Ovary (tissue), 9 donors: ENCODE results near the gene SORL1. TPM values are rescaled to one million over a fixed set of nuclear protein-coding genes. Genes with fewer than 3 reads are reported as not detected.

ENCODE experiments used
- DNase-seq, 5 donors: peaks; one replicate each; pipeline ENCODE4 v3.0.0-alpha.2; 2019 to 2020
- H3K27ac ChIP-seq, 2 donors: fragments of 200-600 bp; one replicate each; pipeline versions ENCODE4 v1.5.1 to v1.8.0; 2019 to 2022
- H3K27me3 ChIP-seq: fragments of 200-600 bp; one replicate; pipeline ENCODE4 v1.8.0; 2022
- H3K36me3 ChIP-seq: fragments of 200-600 bp; sonication (generic); one replicate; pipeline ENCODE4 v1.5.1; 2019
- H3K4me1 ChIP-seq: one replicate; pipeline ENCODE4 v1.8.1; 2013; ENCODE audit warnings: mild to moderate bottlenecking, moderate library complexity; ENCODE audit not compliant: insufficient read depth
- H3K4me3 ChIP-seq: fragments of 200-600 bp; sonication (generic); one replicate; pipeline ENCODE4 v1.5.1; 2017
- H3K9me3 ChIP-seq, 2 donors: fragments of 200-600 bp in 1 of 2; sonication (generic) in 1 of 2; one replicate each; pipeline versions ENCODE4 v1.5.1 to v1.8.1; 2013 to 2019; ENCODE audit warnings: mild to moderate bottlenecking in 1 of 2, moderate library complexity in 1 of 2
- EP300 ChIP-seq: sonication (generic); formaldehyde crosslinking; IDR thresholded peaks from one replicate; pipeline ENCODE4 v1.6.1; 2017; ENCODE audit warnings: antibody characterized with exemption
- POLR2A ChIP-seq: fragments of 450-650 bp; IDR thresholded peaks from one replicate; pipeline ENCODE4 v1.6.1; 2017; ENCODE audit warnings: antibody characterized with exemption, mild to moderate bottlenecking, moderate library complexity
- WGBS, 3 donors: extraction: QIAGEN DNeasy Blood & Tissue Kit in 1 of 3; methylation state at CpG; one replicate each; pipeline versions ENCODE4 v1.1.5 to v1.1.7; 2013 to 2017; 5-methylcytosine and 5-hydroxymethylcytosine counted together
- intact Hi-C, 4 donors: fragments of 100-400 bp; cut with DNase I; formaldehyde crosslinking; loops; one replicate each; pipeline versions ENCODE4 v1.11.0 to v1.15.1; 2022 to 2023
- polyA plus RNA-seq, 2 donors: library from polyadenylated mRNA; stranded (reverse); fragments of 200-250 nt in 1 of 2; fragments of 350-450 nt in 1 of 2; fragmentation: Illumina TruSeq in 1 of 2; extraction: RNeasy Lipid Tissue Mini Kit (QIAGEN cat#74804) in 1 of 2; gene quantifications; one replicate each; pipeline ENCODE4 v1.2.3, GENCODE V29; 2013 to 2014
- total RNA-seq, 7 donors: library from RNA; depleted of rRNA in 2 of 7; stranded (reverse); fragments of >200 nt in 2 of 7; fragmentation: NEBNext Ultra II Directional in 3 of 7; extraction: Animal tissue kit (Norgen Biotek cat#: 25700) in 3 of 7; gene quantifications; one replicate each; pipeline versions ENCODE4 v1.1.0 to v1.2.4, GENCODE V29; 2016 to 2023
- TF ChIP-seq, protein P1 (sequence below), 3 donors: fragments of 450-650 bp in 2 of 3; fragments of 200-600 bp in 1 of 3; IDR thresholded peaks; one replicate each; pipeline versions ENCODE4 v1.5.1 to v1.8.0; 2016 to 2022; ENCODE audit warnings: antibody characterized with exemption in 3 of 3, mild to moderate bottlenecking in 1 of 3
- donor health status: DM: no; HTN: no; CAD: no; lungs with moderate emphysema.
- donor health status: DM: no; HTN: no; CAD: no.
- donor health status: Bipolar disorder and iron deficiency.
- donor health status: DM: yes; HTN: yes; CAD: no.
- donor health status: DM: no; HTN: no; CAD: no.
- donor health status: DM: yes; HTN: yes; CAD: no.

The SORL1 gene
- total and polyA plus RNA-seq, 9 donors, result 2.9 to 64.5 (median 23.4) TPM

DNA sequence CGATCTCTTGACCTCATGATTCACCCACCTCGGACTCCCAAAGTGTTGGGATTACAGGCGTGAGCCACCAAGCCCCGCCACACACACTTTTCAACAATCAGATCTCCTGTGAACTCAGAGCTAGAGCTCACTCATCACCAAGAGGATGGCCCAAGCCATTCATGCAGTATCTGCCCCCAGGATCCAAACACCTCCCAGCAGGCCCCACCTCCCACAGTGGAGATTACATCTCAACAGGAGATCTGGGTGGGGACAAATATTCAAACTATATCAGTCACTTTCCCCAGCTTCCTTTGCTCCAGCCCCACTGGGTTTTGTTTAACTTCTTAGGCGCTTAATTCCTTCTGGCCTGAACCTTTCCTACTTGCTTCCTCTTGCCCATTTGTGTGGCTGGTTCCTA, 26.3 kb upstream of the SORL1 start:
- no peak for DNase-seq
- H3K36me3 ChIP-seq, result no peaks in the 10 kb centered on the region
- 96 to 97% (median 97%) methylated on average over 5 of the region's 5 CpGs for WGBS, 3 donors
- H3K9me3 ChIP-seq, result no peaks in the 10 kb centered on the region
- H3K4me1 ChIP-seq, result no peaks in the 10 kb centered on the region
- no peaks in the 10 kb centered on the region for H3K27me3 ChIP-seq
- H3K27ac ChIP-seq, result no peak overlapping the region
- intact Hi-C loops, result no loop called here
- no peak overlapping the region for H3K4me3 ChIP-seq
- TF ChIP-seq, protein P1, sequence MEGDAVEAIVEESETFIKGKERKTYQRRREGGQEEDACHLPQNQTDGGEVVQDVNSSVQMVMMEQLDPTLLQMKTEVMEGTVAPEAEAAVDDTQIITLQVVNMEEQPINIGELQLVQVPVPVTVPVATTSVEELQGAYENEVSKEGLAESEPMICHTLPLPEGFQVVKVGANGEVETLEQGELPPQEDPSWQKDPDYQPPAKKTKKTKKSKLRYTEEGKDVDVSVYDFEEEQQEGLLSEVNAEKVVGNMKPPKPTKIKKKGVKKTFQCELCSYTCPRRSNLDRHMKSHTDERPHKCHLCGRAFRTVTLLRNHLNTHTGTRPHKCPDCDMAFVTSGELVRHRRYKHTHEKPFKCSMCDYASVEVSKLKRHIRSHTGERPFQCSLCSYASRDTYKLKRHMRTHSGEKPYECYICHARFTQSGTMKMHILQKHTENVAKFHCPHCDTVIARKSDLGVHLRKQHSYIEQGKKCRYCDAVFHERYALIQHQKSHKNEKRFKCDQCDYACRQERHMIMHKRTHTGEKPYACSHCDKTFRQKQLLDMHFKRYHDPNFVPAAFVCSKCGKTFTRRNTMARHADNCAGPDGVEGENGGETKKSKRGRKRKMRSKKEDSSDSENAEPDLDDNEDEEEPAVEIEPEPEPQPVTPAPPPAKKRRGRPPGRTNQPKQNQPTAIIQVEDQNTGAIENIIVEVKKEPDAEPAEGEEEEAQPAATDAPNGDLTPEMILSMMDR (IDR thresholded peaks at IDR 0.05), result no peak
- TF ChIP-seq EP300 (no peak), POLR2A (no peak)

DNA sequence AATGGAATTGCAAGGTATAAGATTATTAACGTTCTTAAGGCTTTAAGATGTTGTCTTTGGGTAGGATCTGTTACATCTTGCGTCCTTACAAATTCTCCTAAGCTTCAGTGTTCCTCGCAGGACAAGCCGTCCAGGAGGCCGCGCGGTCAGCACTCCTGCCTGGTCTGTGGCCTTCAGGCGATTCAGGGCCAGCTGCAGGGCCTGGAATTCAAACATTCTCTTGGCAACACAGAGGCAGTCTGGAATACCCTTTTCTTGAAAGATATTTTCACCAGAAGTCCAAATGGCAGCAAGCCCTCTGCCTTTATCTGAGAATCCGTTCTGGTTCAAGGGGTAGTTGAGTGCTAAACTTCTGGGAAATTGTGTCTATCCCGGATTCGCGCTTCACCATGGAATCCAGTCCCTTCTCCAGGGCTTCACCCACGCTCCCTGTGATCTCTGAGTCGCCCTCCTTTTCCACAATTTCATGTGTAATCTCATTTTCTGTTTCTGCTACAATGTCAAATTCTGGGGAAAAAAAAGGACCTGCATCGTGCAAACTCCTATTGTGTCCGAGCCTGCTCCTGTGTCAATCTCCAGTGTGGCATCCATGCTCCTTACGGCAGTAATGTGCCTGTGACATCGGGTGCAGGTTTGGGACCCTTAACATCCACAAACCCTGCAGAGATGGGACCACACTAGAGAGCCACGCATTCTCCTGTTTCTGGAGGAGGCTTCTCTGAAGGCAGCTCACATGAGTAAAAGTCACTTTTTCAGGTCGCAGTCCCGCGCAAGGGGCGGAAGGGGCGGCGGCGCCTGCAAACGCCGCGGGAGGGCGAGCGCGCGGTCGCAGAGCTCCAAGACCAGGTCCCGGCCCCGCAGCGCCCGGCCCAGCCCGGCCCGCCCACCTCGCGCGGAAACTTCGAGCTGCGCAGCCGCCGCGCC, 25.4 kb upstream of the SORL1 start:
- TF ChIP-seq, protein P1 (IDR thresholded peaks at IDR 0.05), result no peak
- TF ChIP-seq POLR2A (no peak), EP300 (no peak)
- Histone ChIP-seq H3K9me3 (no peaks in the 10 kb centered on the region), H3K27ac (no peak overlapping the region), H3K4me3 (peak overlapping the region; percentile 4), H3K36me3 (no peaks in the 10 kb centered on the region), H3K4me1 (no peaks in the 10 kb centered on the region), H3K27me3 (no peaks in the 10 kb centered on the region)
- DNase-seq, result peak; percentile 35 to 77 (median 51)
- WGBS, 3 donors, result 4 to 10% (median 7%) methylated on average over 48 of the region's 48 CpGs
- intact Hi-C loops, result no loop called here

DNA sequence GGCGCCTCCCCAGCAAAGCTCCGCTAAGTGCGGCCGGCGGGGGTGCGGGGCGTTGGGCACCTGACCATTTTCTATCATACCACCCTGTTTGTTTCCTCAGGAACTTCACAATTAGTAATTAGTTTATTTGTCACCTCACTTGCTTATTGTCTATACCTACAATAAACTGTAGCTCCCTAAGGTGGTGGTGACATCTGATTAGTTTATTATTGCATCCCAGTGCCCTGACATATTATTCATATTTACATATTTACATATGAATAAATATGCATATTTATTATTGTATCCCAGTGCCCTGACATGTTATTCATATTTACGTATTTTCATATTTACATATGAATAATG, 24.7 kb upstream of the SORL1 start:
- H3K27ac ChIP-seq, result no peak overlapping the region
- no peaks in the 10 kb centered on the region for H3K9me3 ChIP-seq
- no peaks in the 10 kb centered on the region for H3K4me1 ChIP-seq
- 11 to 13% (median 12%) methylated on average over 8 of the region's 8 CpGs for WGBS, 3 donors
- no peaks in the 10 kb centered on the region for H3K27me3 ChIP-seq
- TF ChIP-seq POLR2A, result no peak
- TF ChIP-seq, protein P1 (IDR thresholded peaks at IDR 0.05), result no peak
- no peak for TF ChIP-seq EP300
- H3K36me3 ChIP-seq, result no peaks in the 10 kb centered on the region
- intact Hi-C loops, result no loop called here
- no peak for DNase-seq
- H3K4me3 ChIP-seq, result peak overlapping the region; percentile 4

DNA sequence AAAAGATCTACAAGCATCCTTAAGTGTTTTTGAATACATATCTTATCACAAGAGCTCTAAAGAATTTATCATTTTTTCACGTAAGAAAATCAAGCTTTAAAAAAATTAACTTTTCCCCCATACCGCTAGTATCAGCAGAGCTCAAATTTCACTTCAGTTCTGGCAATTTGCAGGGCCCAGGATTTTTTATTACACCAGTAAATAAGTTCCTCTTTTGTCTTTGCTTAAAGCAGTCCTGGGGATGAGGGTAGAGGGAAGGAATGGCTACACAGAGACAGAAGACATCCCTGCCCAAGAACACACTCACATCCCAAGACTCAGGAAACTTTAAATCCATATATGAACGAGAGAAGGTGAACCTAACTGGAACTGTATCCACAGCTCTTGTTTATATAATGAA, 22.6 kb upstream of the SORL1 start:
- WGBS, 3 donors, result 11 to 19% (median 12%) methylated on average over 3 of the region's 3 CpGs
- Histone ChIP-seq H3K36me3 (no peaks in the 10 kb centered on the region), H3K9me3 (no peaks in the 10 kb centered on the region), H3K27me3 (no peaks in the 10 kb centered on the region), H3K27ac (no peak overlapping the region), H3K4me3 (no peak overlapping the region), H3K4me1 (no peaks in the 10 kb centered on the region)
- intact Hi-C loops, result no loop called here
- no peak for TF ChIP-seq POLR2A
- DNase-seq, result no peak

DNA sequence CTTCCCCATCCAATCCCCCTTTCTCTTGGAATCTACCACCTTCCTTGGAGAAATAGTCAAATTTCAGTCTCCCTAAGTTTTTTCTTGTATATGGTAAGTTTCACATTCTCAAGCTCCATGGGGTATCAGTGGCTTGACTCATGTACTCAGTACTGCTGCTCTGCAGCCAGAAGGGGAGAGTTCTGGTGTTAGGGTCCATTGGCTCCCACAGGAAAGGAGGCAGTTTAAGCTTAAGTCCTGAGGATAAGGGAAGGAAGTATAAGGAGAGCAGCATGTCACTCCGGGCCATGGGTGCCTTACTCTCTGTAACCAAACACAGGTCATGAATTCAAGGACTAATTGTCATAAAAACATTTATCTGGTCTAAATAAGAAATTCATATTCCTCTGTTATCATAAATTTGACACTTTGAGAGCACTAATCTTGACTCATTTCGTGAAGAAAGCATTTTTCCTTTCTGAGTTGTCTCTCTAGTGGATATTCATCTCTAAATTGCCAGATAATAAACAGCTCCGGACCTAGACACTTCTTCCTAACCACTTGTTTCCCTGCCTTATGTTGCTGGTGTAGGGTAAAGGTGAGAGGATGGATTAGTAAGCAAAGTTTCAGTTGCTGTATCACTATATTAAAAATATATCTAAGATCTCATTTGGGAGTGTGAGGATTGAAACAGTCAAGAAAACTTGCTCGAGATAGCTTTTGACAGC, 20.1 kb upstream of the SORL1 start:
- no peak overlapping the region for H3K4me3 ChIP-seq
- no peak overlapping the region for H3K27ac ChIP-seq
- H3K27me3 ChIP-seq, result no peaks in the 10 kb centered on the region
- H3K36me3 ChIP-seq, result no peaks in the 10 kb centered on the region
- H3K9me3 ChIP-seq, result no peaks in the 10 kb centered on the region
- intact Hi-C loops, result no loop called here
- TF ChIP-seq POLR2A, result no peak
- TF ChIP-seq, protein P1 (IDR thresholded peaks at IDR 0.05), result no peak
- no peak for TF ChIP-seq EP300
- 61 to 70% (median 69%) methylated on average over 4 of the region's 4 CpGs for WGBS, 3 donors
- DNase-seq, result no peak
- no peaks in the 10 kb centered on the region for H3K4me1 ChIP-seq
